ENCODE measurements around the gene CDC42. TPM values are rescaled to one million over a fixed set of nuclear protein-coding genes. Genes with fewer than 3 reads are reported as not detected.
A peak's percentile ranks its signal among the peaks of the same experiment; 100 is the strongest.

The CDC42 gene
- total and polyA plus RNA-seq, 2 donors (not counting 1 experiment from before 2014, with no cell fraction given) = 325 to 446 TPM

- TF ChIP-seq CTCF (conservative IDR thresholded peaks at IDR 0.05 in 1 of 2, IDR thresholded peaks at IDR 0.05 in 1 of 2; ENCODE audit: low read depth in 1 of 2, low read length in 2 of 2) (no peak), EZH2 (IDR thresholded peaks at IDR 0.05; ENCODE audit: low read length, missing control alignments) (no peak)
- H3K4me3 ChIP-seq (replicated peaks in 1 of 4; ENCODE audit: control extremely low read depth in 1 of 4, insufficient read depth in 1 of 4, low read depth in 3 of 4, low read length in 4 of 4) = no peak overlapping the region
- H3K4me2 ChIP-seq (ENCODE audit: extremely low read depth, insufficient read depth, low read length) = no peak overlapping the region
- H3K27me3 ChIP-seq (ENCODE audit: control insufficient read depth, insufficient read depth, low read length) = no peaks in the 10 kb centered on the region
- H3K27ac ChIP-seq (ENCODE audit: insufficient read depth, low read length) = no peak overlapping the region
- no peak for DNase-seq (ENCODE audit: low read depth in 2 of 2)
- H3K4me1 ChIP-seq (ENCODE audit: control insufficient read depth, extremely low read depth, insufficient read depth, low read length) = peaks cover 2% of the 10 kb centered on the region
- H3K9ac ChIP-seq (ENCODE audit: insufficient read depth, low read length) = no peak overlapping the region
- H3K9me3 ChIP-seq (ENCODE audit: control insufficient read depth, insufficient read depth, low read depth, low read length) = no peaks in the 10 kb centered on the region
- peaks cover 94% of the 10 kb centered on the region for H3K79me2 ChIP-seq (ENCODE audit: control insufficient read depth, insufficient read depth, low read length)
- no peak overlapping the region for H2AFZ ChIP-seq (ENCODE audit: low read length)
- peaks cover 1% of the 10 kb centered on the region for H3K36me3 ChIP-seq (ENCODE audit: control insufficient read depth, insufficient read depth, low read length)
- H4K20me1 ChIP-seq (ENCODE audit: control insufficient read depth, extremely low read depth, insufficient read depth, low read length) = peaks cover 15% of the 10 kb centered on the region
Measured at GRCh38 chr1:22080191-22080590, 27.7 kb downstream of the CDC42 start.

- Histone ChIP-seq H3K4me1 (ENCODE audit: control insufficient read depth, extremely low read depth, insufficient read depth, low read length) (peaks cover 13% of the 10 kb centered on the region), H2AFZ (ENCODE audit: low read length) (no peak overlapping the region), H3K36me3 (ENCODE audit: control insufficient read depth, insufficient read depth, low read length) (peaks cover 5% of the 10 kb centered on the region), H3K27me3 (ENCODE audit: control insufficient read depth, insufficient read depth, low read length) (no peaks in the 10 kb centered on the region), H3K27ac (ENCODE audit: insufficient read depth, low read length) (no peak overlapping the region), H3K79me2 (ENCODE audit: control insufficient read depth, insufficient read depth, low read length) (peaks cover 88% of the 10 kb centered on the region), H3K9ac (ENCODE audit: insufficient read depth, low read length) (no peak overlapping the region), H3K4me2 (ENCODE audit: extremely low read depth, insufficient read depth, low read length) (no peak overlapping the region), H3K4me3 (replicated peaks in 1 of 4; ENCODE audit: control extremely low read depth in 1 of 4, insufficient read depth in 1 of 4, low read depth in 3 of 4, low read length in 4 of 4) (no peak overlapping the region), H4K20me1 (ENCODE audit: control insufficient read depth, extremely low read depth, insufficient read depth, low read length) (peaks cover 18% of the 10 kb centered on the region), H3K9me3 (ENCODE audit: control insufficient read depth, insufficient read depth, low read depth, low read length) (no peaks in the 10 kb centered on the region)
- no peak for TF ChIP-seq EZH2 (IDR thresholded peaks at IDR 0.05; ENCODE audit: low read length, missing control alignments)
- TF ChIP-seq CTCF (conservative IDR thresholded peaks at IDR 0.05 in 1 of 2, IDR thresholded peaks at IDR 0.05 in 1 of 2; ENCODE audit: low read depth in 1 of 2, low read length in 2 of 2) = no peak
- no peak for DNase-seq (ENCODE audit: low read depth in 2 of 2)
Measured at GRCh38 chr1:22088331-22088730, 35.8 kb downstream of the CDC42 start.

GRCh38 chr1:22089134-22089571 is 36.6 kb downstream of the CDC42 start:
- H3K9ac ChIP-seq (ENCODE audit: insufficient read depth, low read length) = no peak overlapping the region
- H3K36me3 ChIP-seq (ENCODE audit: control insufficient read depth, insufficient read depth, low read length) = peaks cover 8% of the 10 kb centered on the region
- peaks cover 85% of the 10 kb centered on the region for H3K79me2 ChIP-seq (ENCODE audit: control insufficient read depth, insufficient read depth, low read length)
- TF ChIP-seq EZH2 (IDR thresholded peaks at IDR 0.05; ENCODE audit: low read length, missing control alignments) = no peak
- no peak for TF ChIP-seq CTCF (conservative IDR thresholded peaks at IDR 0.05 in 1 of 2, IDR thresholded peaks at IDR 0.05 in 1 of 2; ENCODE audit: low read depth in 1 of 2, low read length in 2 of 2)
- no peaks in the 10 kb centered on the region for H3K27me3 ChIP-seq (ENCODE audit: control insufficient read depth, insufficient read depth, low read length)
- H2AFZ ChIP-seq (ENCODE audit: low read length) = no peak overlapping the region
- H3K27ac ChIP-seq (ENCODE audit: insufficient read depth, low read length) = no peak overlapping the region
- H3K9me3 ChIP-seq (ENCODE audit: control insufficient read depth, insufficient read depth, low read depth, low read length) = no peaks in the 10 kb centered on the region
- H3K4me1 ChIP-seq (ENCODE audit: control insufficient read depth, extremely low read depth, insufficient read depth, low read length) = peaks cover 13% of the 10 kb centered on the region
- H4K20me1 ChIP-seq (ENCODE audit: control insufficient read depth, extremely low read depth, insufficient read depth, low read length) = peaks cover 22% of the 10 kb centered on the region
- H3K4me3 ChIP-seq (replicated peaks in 1 of 4; ENCODE audit: control extremely low read depth in 1 of 4, insufficient read depth in 1 of 4, low read depth in 3 of 4, low read length in 4 of 4) = no peak overlapping the region
- no peak for DNase-seq (ENCODE audit: low read depth in 2 of 2)
- H3K4me2 ChIP-seq (ENCODE audit: extremely low read depth, insufficient read depth, low read length) = peak overlapping the region; percentile 15
